GM19025 (cell line): ENCODE measurements around the gene SSH2.

Source experiments
- ATAC-seq: cut with Tn5 transposase; IDR thresholded peaks from one replicate; pipeline ENCODE4 v1.9.1; 2021; ENCODE audit warnings: mild to moderate bottlenecking, low read depth, moderate library complexity; ENCODE audit not compliant: unreplicated experiment

SSH2 gene

GRCh38 chr17:29716566-29716965 is 213.5 kb downstream of the SSH2 start:
- no peak for ATAC-seq

GRCh38 chr17:29715680-29716079 is 214.3 kb downstream of the SSH2 start:
- no peak for ATAC-seq

DNA sequence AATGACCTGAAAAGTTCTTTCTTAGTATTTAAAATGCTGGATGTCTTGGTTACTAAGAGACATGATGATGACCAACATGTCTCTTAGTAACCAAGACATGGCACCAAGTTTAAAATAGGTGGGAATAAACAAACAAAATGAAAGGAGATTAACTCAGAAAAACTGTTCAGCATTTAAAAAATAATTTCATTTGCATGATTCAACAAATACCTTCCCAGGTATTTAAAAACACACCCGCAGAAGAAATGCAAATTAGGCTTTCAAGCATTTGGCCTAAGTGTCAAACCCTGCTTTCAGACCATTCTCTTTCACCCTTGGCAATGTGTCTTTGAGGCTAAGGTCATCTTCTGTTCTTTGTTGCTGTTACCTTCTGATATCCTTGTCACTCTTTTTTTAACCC is 215.9 kb downstream of the SSH2 start:
- ATAC-seq, result no peak

DNA sequence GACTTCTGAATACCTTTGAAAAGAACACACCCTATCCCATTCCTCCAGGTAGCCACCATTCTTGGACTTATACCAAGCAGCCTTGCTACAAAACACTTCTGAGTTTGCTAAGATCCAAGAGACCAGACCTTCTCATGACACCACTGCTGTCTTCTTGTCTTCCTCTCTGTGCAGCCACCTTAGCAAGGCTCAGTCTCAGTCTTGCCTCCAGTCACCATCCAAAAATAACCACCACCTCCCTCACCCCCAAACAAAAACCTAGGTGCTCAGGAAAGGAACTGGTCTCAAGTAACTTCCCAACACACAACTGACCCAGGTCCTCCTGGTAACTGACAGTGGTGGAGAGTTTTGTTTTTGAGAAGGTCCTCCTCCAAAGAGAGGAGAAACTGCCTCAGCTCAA is 216.4 kb downstream of the SSH2 start:
- ATAC-seq, result no peak

GRCh38 chr17:29711588-29712385 is 218.2 kb downstream of the SSH2 start:
- ATAC-seq, result no peak

- ATAC-seq, result no peak
These were observed 219.1 kb downstream of the SSH2 start for GRCh38 chr17:29710891-29711418.

- no peak for ATAC-seq
These were observed 219.5 kb downstream of the SSH2 start for GRCh38 chr17:29710520-29710884.

DNA sequence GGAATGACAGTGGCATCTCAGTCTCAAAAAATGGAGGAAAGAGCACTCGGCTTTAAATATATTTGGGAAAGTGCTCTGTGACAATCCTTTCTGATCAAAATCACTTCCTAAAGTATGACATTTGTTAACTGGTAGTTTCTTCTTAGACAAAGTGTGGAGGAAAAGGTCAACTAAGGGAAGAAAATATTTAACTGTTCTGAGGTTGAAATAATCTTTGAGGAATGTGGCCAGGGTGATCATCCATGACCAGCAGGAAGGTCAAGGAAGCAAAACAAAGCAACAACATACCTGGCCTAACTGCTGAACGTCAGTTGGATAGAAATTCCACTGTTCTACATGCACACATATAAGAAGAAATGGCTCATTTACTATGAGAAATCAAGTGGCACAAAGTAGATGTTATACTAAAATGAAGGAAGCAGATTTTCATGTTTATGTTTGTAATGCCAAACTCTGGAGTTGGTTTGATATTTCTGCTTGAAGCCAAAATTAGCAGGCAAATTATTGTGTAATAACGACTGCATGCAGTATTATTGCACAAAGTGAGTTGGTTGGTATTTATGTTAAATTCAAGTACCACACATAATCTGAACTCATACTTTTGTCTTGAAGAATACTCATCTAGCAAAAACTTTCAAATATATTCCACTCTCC is 220.0 kb downstream of the SSH2 start:
- ATAC-seq, result no peak

DNA sequence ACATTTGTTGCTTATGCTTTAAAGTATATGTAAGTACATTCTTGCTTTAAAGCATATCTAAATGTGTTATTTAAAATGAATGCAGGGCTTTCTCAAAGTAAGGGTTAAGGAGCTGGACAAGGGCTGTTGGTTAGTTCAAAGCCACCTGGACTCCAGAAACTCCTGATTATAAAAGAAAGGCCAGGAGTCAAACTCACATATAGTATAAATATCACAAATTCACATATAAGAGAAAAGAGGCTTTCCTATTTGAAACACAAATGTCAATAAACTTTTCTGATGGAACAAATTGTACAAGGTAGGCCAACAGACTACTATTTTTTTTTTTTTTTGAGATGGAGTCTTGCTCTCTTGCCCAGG is 222.8 kb downstream of the SSH2 start:
- ATAC-seq, result no peak

DNA sequence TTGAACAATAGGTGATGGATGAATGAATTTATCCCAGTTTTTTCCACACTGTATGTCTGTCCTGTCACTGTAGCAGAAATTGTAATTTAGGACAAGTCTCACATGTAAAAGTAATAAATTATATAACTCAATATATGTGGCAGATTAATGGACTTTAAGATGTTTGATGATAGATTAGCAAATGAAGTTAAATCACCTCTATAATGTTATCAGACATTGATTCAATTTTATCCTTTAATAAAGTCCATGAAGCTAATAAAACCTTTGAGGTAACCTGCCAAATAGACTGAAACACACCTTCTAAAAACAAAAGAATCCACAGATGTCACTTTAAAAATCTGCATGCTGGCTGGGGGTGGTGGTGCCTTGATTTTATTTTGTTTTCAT is 224.0 kb downstream of the SSH2 start:
- no peak for ATAC-seq

DNA sequence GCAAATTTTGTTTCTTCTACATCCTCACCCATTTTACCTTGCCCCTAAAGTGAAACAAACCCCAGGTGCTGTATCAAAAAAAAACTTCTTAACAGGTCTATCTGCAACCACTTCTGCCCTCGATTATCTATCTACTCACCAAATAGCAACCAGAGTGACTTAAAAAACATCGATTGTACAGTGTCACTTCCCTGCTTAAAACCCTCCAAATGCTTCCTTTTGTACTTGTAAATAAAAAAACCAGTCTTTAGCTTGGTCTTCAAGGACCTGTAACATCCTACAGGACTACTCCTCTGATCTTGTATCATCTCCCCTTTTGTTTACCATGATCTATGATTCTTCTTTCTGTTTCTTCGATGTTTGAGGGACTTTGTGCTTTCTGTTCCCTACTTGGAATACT is 224.6 kb downstream of the SSH2 start:
- ATAC-seq, result no peak

DNA sequence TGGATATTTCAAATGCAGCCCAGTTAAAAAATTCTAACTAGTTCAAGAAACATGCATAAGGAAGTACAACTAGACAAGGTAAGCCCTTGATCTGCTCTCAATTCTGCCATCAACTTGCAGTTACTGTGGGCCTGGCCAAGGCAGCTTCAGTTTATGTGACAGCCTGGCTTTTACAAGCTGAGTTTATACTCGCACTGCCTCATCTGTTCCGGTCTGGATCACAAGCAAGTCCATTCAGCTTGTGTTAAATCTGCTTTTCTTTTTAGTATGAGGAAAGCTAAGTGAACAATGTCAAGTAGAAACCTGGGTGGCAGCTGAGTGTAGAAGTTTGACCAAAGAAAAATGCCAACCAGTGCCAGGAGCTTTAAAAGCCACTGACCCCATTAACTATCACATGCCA is 230.7 kb downstream of the SSH2 start:
- no peak for ATAC-seq

- no peak for ATAC-seq
These were observed 231.2 kb downstream of the SSH2 start for GRCh38 chr17:29698837-29699236.

DNA sequence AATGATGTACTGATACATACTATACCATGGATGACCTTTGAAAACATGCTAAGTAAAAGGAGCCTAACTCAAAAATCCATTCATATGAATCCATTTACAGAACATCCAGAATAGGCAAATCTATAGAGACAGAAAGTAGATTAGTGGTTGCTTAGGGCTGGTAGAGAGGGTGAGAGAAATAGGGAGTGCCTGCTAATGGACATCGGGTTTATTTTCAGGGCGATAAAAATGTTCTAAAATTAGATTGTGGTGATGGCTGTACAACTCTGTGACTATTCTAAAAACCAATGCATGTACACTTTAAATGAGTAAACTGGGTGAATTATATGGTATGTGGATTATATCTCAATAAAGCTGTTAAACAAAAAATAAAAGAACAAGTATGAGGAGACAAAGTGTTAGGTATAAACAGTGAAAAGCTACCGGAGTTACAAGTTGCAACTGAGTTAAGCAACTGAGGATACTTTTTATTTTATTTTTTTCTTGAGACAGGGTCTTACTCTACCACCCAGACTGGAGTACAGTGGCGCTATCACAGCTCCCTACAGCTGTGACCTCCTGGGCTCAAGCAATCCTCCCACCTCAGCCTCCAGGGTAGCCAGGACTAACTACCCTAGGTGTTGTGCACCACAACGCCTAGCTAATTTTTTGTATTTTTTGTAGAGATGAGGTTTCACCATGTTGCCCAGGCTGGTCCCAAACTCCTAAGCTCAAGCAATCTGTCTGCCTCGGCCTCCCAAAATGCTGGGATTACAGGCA is 231.8 kb downstream of the SSH2 start:
- ATAC-seq, result no peak

DNA sequence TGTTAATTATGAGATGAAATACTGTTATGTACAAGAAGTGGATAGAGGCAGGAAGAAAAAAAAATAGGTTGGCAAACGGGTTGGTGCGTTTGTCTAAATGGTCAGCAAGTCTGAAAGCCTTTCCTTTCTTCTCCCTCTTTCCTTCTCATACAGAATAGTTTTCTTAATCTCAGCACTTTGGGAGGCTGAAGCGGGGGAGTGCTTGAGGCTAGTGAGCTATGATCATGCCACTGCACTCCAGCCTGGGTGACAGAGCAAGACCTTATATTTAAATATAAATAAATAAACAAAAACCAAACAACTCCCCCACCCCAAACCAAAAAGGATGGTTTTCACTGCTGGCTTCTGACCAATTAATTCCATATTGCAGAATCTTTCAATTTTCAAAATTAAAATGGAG is 232.7 kb downstream of the SSH2 start:
- no peak for ATAC-seq

DNA sequence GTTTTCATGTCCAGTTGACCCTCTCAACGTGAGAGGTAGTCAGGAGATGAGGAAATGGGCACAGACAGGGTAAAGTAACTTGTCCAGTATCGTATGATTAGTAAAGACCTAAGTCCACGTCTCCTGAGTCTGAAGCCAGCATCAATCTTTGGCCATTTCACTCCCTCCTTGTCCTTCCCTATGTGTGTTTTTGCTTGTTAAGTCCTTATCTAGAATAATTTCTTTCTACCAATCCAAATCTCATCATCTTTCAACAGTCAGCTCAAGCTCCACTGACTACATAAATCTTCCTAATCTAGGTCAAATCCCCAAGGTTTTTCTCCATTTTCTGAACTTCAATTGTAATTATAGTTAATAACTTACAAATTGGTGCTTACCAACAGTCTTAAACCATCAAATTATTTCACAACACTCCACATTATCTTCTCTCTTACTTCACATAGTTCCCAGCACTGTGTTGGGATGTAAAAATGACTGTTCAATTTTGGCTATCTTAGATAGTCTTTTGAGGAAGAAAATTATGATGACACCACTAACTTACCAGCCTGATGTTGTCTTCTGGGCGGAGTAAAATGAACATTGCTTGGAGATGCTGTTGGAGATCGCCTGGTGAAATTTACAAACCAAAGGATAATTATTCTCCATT is 235.0 kb downstream of the SSH2 start:
- ATAC-seq, result no peak

DNA sequence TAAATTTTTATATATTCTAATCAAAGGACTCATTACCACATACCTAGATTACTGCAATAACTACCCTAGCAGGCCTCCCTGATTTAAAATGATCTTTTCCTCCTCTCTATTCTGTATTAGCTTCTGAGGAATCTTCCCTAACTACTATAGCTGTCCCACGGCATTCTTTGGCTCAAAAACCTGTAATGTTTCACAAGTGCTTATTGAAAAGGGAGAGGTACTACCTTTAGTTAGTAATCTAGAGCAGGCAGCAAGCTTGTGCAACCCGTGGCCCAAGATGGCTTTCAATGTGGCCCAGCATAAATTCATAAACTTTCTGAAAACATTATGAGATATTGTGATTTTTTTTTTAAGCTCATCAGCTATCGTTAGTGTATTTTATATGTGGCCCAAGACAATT is 236.3 kb downstream of the SSH2 start:
- no peak for ATAC-seq

GRCh38 chr17:29687596-29687995 is 242.4 kb downstream of the SSH2 start:
- ATAC-seq, result no peak

DNA sequence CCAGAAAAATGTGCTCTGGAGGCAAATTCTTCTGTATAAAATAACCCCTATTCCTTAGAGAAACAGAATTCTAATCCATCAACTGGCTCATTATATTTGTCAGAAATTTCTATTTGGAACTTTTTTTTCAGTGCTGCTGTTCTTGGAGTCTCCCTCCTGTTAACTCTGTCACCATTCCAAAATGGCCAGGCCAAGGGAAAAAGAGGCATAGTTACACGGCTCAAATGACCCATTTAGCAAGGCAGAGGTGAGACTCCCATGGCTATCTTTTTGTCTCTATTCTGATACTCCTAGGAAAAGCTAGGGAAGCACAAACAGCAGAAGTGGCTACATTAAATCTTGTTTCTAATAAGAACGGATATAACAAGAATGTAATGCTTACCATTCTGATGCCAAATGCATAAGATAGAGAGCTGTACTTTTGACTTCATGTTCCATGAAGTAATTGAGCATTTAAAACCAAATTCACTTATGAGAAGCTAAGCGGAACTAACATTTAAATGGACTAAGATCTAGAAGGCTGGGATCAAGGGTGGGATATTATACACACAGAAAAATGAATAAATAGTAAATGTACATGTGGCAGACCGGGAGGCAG is 242.9 kb downstream of the SSH2 start:
- no peak for ATAC-seq

- no peak for ATAC-seq
These were observed 246.5 kb downstream of the SSH2 start for GRCh38 chr17:29683481-29683880.

- no peak for ATAC-seq
These were observed 247.0 kb downstream of the SSH2 start for GRCh38 chr17:29682987-29683386.
